WTC11 (cell line): ENCODE data around the gene RGS6. TPM values are rescaled to one million over a fixed set of nuclear protein-coding genes. Genes with fewer than 3 reads are reported as not detected.

Experiments used
- ATAC-seq: fragments of 200-7000 bp; cut with Tn5 transposase; 2 replicates; pipeline ENCODE4 v1.10.0; 2021; ENCODE audit warnings: mild to moderate bottlenecking, moderate library complexity
- CTCF ChIA-PET: fragments of 300-600 bp; sonication (Branson Sonifier 250); formaldehyde crosslinking; loops from one replicate; lab custom pipeline; 2021; ENCODE audit warnings: antibody characterized with exemption; lab: Charles Lee
- POLR2A ChIA-PET: fragments of 350-600 bp; sonication (Branson Sonifier 250); formaldehyde crosslinking; loops from one replicate; lab custom pipeline; 2021; ENCODE audit warnings: antibody characterized with exemption; lab: Charles Lee
- DNase-seq: peaks from one replicate; pipeline ENCODE4 v3.0.0; 2021; ENCODE audit warnings: low spot score
- H3K27ac Mint-ChIP-seq: 2 replicates; pipeline ENCODE4 v1.8.0; 2021; ENCODE audit warnings: mixed read lengths
- H3K27me3 Mint-ChIP-seq: 2 replicates; pipeline ENCODE4 v1.8.0; 2021; ENCODE audit warnings: low read depth, mild to moderate bottlenecking, moderate library complexity, mixed read lengths
- H3K36me3 Mint-ChIP-seq: 2 replicates; pipeline ENCODE4 v1.8.0; 2021; ENCODE audit warnings: mixed read lengths
- H3K4me1 Mint-ChIP-seq: 2 replicates; pipeline ENCODE4 v1.8.0; 2022; ENCODE audit warnings: mixed read lengths
- H3K4me3 Mint-ChIP-seq: 2 replicates; pipeline ENCODE4 v1.8.0; 2021; ENCODE audit warnings: mild to moderate bottlenecking, moderate library complexity, mixed read lengths
- H3K9me3 Mint-ChIP-seq: 2 replicates; pipeline ENCODE4 v1.8.0; 2021; ENCODE audit warnings: mixed read lengths
- CREM ChIP-seq: sonication (generic); formaldehyde crosslinking; IDR thresholded peaks from 2 replicates; pipeline ENCODE4 v1.8.1; 2022; ENCODE audit warnings: mild to moderate bottlenecking, missing genetic modification reagents, moderate library complexity
- ELF4 ChIP-seq: sonication (generic); formaldehyde crosslinking; IDR thresholded peaks from 2 replicates; pipeline ENCODE4 v1.8.1; 2022; ENCODE audit warnings: low read depth, mild to moderate bottlenecking, moderate library complexity, missing genetic modification reagents
- EMX1 ChIP-seq: fragments of 250-450 bp; sonication (Bioruptor Pico); IDR thresholded peaks from 2 replicates; pipeline ENCODE4 v1.8.0; 2021; ENCODE audit warnings: mild to moderate bottlenecking
- FOXP1 ChIP-seq: sonication (generic); formaldehyde crosslinking; IDR thresholded peaks from 2 replicates; pipeline ENCODE4 v1.8.0; 2022; ENCODE audit warnings: missing genetic modification reagents, mild to moderate bottlenecking, moderate library complexity, borderline replicate concordance
- GABPB1 ChIP-seq: sonication (generic); formaldehyde crosslinking; IDR thresholded peaks from 2 replicates; pipeline ENCODE4 v1.8.1; 2023; ENCODE audit warnings: mild to moderate bottlenecking, missing genetic modification reagents
- HMGA2 ChIP-seq: fragments of 250-450 bp; sonication (Bioruptor Pico); IDR thresholded peaks from 2 replicates; pipeline ENCODE4 v1.4.0; 2021; ENCODE audit warnings: mild to moderate bottlenecking, moderate library complexity
- MYBL2 ChIP-seq: sonication (generic); formaldehyde crosslinking; IDR thresholded peaks from 2 replicates; pipeline ENCODE4 v1.8.1; 2023; ENCODE audit warnings: mild to moderate bottlenecking, moderate library complexity, missing genetic modification reagents
- RELA ChIP-seq: sonication (generic); formaldehyde crosslinking; IDR thresholded peaks from 2 replicates; pipeline ENCODE4 v1.8.1; 2022; ENCODE audit warnings: missing genetic modification reagents, mild to moderate bottlenecking, borderline replicate concordance
- RORB ChIP-seq: fragments of 250-450 bp; sonication (Bioruptor Pico); IDR thresholded peaks from 2 replicates; pipeline ENCODE4 v1.9.0; 2021; ENCODE audit warnings: mild to moderate bottlenecking
- SP1 ChIP-seq: sonication (generic); formaldehyde crosslinking; conservative IDR thresholded peaks from 2 replicates; pipeline ENCODE4 v1.8.1; 2022; ENCODE audit warnings: missing genetic modification reagents
- TEAD4 ChIP-seq: sonication (generic); formaldehyde crosslinking; IDR thresholded peaks from 2 replicates; pipeline ENCODE4 v1.8.0; 2022; ENCODE audit warnings: mild to moderate bottlenecking, missing genetic modification reagents
- ZBTB21 ChIP-seq: sonication (generic); formaldehyde crosslinking; IDR thresholded peaks from 2 replicates; pipeline ENCODE4 v1.8.1; 2023; ENCODE audit warnings: mild to moderate bottlenecking, missing genetic modification reagents, borderline replicate concordance
- ZNF232 ChIP-seq: sonication (generic); formaldehyde crosslinking; IDR thresholded peaks from 2 replicates; pipeline ENCODE4 v1.8.0; 2022; ENCODE audit warnings: mild to moderate bottlenecking, missing genetic modification reagents
- total RNA-seq: library from RNA; stranded (reverse); gene quantifications from 3 replicates; pipeline ENCODE4 v1.2.3, GENCODE V29; 2021
- TF ChIP-seq, protein P1 (sequence below): sonication (generic); formaldehyde crosslinking; IDR thresholded peaks from 2 replicates; pipeline ENCODE4 v1.8.1; 2023; ENCODE audit warnings: mild to moderate bottlenecking, missing genetic modification reagents, borderline replicate concordance
- TF ChIP-seq, protein P2 (sequence below): sonication (generic); formaldehyde crosslinking; IDR thresholded peaks from 2 replicates; pipeline ENCODE4 v1.8.0; 2022; ENCODE audit warnings: mild to moderate bottlenecking, missing genetic modification reagents
- TF ChIP-seq, protein P3 (sequence below): sonication (generic); formaldehyde crosslinking; IDR thresholded peaks from 2 replicates; pipeline ENCODE4 v1.8.1; 2022; ENCODE audit warnings: missing genetic modification reagents, borderline replicate concordance
- TF ChIP-seq, protein P4 (sequence below): sonication (generic); formaldehyde crosslinking; IDR thresholded peaks from 2 replicates; pipeline ENCODE4 v1.8.0; 2022; ENCODE audit warnings: missing genetic modification reagents
- TF ChIP-seq, protein P5 (sequence below): fragments of 250-450 bp; sonication (Bioruptor Pico); IDR thresholded peaks from 2 replicates; pipeline ENCODE4 v1.8.0; 2021; ENCODE audit warnings: mild to moderate bottlenecking

The RGS6 gene
- total RNA-seq, 1 experiment from 2014 or later: 1.0 TPM

DNA sequence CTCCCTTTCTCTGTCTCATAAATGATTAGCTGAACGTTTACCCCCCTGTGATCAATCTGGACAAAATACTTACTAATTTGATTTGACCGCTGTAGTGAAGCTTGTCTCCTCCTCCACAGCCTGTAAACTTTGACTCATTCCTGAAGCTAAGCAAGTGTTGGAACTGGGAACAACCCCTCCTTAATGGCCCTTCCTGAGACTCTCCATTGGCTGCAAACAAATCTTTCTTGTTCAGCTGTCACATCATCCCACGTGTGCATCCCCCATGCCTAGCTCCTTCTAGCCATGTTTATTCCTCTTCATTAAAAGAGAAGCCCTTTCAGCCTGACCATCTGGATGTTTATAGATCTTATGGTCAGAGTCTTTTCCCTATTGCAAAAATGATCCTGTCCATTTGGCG is 281.2 kb downstream of the RGS6 start:
- Mint-ChIP-seq H3K9me3 (peaks cover 10% of the 10 kb centered on the region), H3K36me3 (no peaks in the 10 kb centered on the region), H3K4me3 (no peak overlapping the region), H3K4me1 (no peaks in the 10 kb centered on the region), H3K27ac (no peak overlapping the region), H3K27me3 (no peaks in the 10 kb centered on the region)
- CTCF ChIA-PET: no interaction called here
- TF ChIP-seq GABPB1 (CRISPR knock-in tag) (no peak), ELF4 (CRISPR knock-in tag) (no peak), CREM (CRISPR knock-in tag) (no peak), RELA (CRISPR knock-in tag) (no peak), HMGA2 (no peak), EMX1 (CRISPR knock-in tag) (no peak), MYBL2 (no peak), FOXP1 (CRISPR knock-in tag) (no peak), ZNF232 (CRISPR knock-in tag) (no peak), ZBTB21 (CRISPR knock-in tag) (no peak), SP1 (no peak), RORB (no peak), TEAD4 (CRISPR knock-in tag) (no peak)
- TF ChIP-seq, protein P1, sequence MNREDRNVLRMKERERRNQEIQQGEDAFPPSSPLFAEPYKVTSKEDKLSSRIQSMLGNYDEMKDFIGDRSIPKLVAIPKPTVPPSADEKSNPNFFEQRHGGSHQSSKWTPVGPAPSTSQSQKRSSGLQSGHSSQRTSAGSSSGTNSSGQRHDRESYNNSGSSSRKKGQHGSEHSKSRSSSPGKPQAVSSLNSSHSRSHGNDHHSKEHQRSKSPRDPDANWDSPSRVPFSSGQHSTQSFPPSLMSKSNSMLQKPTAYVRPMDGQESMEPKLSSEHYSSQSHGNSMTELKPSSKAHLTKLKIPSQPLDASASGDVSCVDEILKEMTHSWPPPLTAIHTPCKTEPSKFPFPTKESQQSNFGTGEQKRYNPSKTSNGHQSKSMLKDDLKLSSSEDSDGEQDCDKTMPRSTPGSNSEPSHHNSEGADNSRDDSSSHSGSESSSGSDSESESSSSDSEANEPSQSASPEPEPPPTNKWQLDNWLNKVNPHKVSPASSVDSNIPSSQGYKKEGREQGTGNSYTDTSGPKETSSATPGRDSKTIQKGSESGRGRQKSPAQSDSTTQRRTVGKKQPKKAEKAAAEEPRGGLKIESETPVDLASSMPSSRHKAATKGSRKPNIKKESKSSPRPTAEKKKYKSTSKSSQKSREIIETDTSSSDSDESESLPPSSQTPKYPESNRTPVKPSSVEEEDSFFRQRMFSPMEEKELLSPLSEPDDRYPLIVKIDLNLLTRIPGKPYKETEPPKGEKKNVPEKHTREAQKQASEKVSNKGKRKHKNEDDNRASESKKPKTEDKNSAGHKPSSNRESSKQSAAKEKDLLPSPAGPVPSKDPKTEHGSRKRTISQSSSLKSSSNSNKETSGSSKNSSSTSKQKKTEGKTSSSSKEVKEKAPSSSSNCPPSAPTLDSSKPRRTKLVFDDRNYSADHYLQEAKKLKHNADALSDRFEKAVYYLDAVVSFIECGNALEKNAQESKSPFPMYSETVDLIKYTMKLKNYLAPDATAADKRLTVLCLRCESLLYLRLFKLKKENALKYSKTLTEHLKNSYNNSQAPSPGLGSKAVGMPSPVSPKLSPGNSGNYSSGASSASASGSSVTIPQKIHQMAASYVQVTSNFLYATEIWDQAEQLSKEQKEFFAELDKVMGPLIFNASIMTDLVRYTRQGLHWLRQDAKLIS (CRISPR knock-in tag): no peak
- TF ChIP-seq, protein P2, sequence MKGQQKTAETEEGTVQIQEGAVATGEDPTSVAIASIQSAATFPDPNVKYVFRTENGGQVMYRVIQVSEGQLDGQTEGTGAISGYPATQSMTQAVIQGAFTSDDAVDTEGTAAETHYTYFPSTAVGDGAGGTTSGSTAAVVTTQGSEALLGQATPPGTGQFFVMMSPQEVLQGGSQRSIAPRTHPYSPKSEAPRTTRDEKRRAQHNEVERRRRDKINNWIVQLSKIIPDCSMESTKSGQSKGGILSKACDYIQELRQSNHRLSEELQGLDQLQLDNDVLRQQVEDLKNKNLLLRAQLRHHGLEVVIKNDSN: no peak
- TF ChIP-seq, protein P3, sequence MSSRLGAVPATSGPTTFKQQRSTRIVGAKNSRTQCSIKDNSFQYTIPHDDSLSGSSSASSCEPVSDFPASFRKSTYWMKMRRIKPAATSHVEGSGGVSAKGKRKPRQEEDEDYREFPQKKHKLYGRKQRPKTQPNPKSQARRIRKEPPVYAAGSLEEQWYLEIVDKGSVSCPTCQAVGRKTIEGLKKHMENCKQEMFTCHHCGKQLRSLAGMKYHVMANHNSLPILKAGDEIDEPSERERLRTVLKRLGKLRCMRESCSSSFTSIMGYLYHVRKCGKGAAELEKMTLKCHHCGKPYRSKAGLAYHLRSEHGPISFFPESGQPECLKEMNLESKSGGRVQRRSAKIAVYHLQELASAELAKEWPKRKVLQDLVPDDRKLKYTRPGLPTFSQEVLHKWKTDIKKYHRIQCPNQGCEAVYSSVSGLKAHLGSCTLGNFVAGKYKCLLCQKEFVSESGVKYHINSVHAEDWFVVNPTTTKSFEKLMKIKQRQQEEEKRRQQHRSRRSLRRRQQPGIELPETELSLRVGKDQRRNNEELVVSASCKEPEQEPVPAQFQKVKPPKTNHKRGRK (CRISPR knock-in tag): no peak
- TF ChIP-seq, protein P4, sequence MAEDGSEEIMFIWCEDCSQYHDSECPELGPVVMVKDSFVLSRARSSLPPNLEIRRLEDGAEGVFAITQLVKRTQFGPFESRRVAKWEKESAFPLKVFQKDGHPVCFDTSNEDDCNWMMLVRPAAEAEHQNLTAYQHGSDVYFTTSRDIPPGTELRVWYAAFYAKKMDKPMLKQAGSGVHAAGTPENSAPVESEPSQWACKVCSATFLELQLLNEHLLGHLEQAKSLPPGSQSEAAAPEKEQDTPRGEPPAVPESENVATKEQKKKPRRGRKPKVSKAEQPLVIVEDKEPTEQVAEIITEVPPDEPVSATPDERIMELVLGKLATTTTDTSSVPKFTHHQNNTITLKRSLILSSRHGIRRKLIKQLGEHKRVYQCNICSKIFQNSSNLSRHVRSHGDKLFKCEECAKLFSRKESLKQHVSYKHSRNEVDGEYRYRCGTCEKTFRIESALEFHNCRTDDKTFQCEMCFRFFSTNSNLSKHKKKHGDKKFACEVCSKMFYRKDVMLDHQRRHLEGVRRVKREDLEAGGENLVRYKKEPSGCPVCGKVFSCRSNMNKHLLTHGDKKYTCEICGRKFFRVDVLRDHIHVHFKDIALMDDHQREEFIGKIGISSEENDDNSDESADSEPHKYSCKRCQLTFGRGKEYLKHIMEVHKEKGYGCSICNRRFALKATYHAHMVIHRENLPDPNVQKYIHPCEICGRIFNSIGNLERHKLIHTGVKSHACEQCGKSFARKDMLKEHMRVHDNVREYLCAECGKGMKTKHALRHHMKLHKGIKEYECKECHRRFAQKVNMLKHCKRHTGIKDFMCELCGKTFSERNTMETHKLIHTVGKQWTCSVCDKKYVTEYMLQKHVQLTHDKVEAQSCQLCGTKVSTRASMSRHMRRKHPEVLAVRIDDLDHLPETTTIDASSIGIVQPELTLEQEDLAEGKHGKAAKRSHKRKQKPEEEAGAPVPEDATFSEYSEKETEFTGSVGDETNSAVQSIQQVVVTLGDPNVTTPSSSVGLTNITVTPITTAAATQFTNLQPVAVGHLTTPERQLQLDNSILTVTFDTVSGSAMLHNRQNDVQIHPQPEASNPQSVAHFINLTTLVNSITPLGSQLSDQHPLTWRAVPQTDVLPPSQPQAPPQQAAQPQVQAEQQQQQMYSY (CRISPR knock-in tag): no peak
- TF ChIP-seq, protein P5, sequence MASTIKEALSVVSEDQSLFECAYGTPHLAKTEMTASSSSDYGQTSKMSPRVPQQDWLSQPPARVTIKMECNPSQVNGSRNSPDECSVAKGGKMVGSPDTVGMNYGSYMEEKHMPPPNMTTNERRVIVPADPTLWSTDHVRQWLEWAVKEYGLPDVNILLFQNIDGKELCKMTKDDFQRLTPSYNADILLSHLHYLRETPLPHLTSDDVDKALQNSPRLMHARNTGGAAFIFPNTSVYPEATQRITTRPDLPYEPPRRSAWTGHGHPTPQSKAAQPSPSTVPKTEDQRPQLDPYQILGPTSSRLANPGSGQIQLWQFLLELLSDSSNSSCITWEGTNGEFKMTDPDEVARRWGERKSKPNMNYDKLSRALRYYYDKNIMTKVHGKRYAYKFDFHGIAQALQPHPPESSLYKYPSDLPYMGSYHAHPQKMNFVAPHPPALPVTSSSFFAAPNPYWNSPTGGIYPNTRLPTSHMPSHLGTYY: no peak
- DNase-seq (no peak), ATAC-seq (no peak)
- POLR2A ChIA-PET: no interaction called here
